DND-41 (cell line): Measurements from ENCODE around the gene TBC1D9.

ENCODE experiments used
- EZH2 ChIP-seq: IDR thresholded peaks from 3 replicates; pipeline ENCODE4 v1.6.1; 2012; ENCODE audit warnings: borderline replicate concordance, low read depth, mild to moderate bottlenecking, moderate library complexity, low read length, inconsistent platforms; ENCODE audit not compliant: severe bottlenecking
- TF ChIP-seq, protein P1 (sequence below): IDR thresholded peaks from 2 replicates; pipeline ENCODE4 v1.5.1; 2012; ENCODE audit warnings: borderline replicate concordance, low read length, moderate library complexity, mild to moderate bottlenecking; ENCODE audit not compliant: poor library complexity, severe bottlenecking; ENCODE audit errors: extremely low read depth

DNA sequence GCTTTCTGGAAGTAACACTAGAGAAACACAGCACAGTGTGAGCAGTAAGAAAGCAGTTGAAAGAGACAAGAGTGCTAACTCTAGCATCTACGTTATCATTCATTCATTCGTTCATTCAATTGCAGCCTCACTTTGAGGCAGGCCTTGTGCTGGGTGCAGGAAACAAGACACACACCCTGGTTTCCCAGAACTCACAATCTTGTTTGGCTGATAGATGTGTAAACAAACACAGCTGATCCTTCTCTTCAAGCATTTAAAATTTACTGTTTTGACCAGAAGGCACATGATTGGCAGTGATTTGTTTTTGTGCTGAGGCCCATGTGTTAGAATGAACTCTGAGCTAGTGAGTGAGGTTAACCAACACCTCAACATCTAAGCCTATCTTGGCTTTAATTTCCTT lies 20.4 kb upstream of the TBC1D9 start:
- TF ChIP-seq, protein P1, sequence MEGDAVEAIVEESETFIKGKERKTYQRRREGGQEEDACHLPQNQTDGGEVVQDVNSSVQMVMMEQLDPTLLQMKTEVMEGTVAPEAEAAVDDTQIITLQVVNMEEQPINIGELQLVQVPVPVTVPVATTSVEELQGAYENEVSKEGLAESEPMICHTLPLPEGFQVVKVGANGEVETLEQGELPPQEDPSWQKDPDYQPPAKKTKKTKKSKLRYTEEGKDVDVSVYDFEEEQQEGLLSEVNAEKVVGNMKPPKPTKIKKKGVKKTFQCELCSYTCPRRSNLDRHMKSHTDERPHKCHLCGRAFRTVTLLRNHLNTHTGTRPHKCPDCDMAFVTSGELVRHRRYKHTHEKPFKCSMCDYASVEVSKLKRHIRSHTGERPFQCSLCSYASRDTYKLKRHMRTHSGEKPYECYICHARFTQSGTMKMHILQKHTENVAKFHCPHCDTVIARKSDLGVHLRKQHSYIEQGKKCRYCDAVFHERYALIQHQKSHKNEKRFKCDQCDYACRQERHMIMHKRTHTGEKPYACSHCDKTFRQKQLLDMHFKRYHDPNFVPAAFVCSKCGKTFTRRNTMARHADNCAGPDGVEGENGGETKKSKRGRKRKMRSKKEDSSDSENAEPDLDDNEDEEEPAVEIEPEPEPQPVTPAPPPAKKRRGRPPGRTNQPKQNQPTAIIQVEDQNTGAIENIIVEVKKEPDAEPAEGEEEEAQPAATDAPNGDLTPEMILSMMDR, result no peak
- no peak for TF ChIP-seq EZH2
